ENCODE measurements around the gene CBFA2T3.

Gene CBFA2T3

GRCh38 chr16:88907768-88908167 lies 69.2 kb downstream of the CBFA2T3 start:
- Histone ChIP-seq H3K36me3 (ENCODE audit: insufficient read depth, low read length) (no peaks in the 10 kb centered on the region), H3K9me3 (ENCODE audit: insufficient read depth, low read length, severe bottlenecking) (no peaks in the 10 kb centered on the region), H3K4me2 (ENCODE audit: insufficient read depth, low read length) (no peak overlapping the region), H3K27ac (ENCODE audit: low read length) (no peak overlapping the region), H3K9ac (ENCODE audit: low read depth, low read length) (no peak overlapping the region), H3K27me3 (ENCODE audit: insufficient read depth, low read length, poor library complexity) (no peaks in the 10 kb centered on the region), H3K79me2 (ENCODE audit: insufficient read depth, low read length) (no peaks in the 10 kb centered on the region), H2AFZ (ENCODE audit: low read depth, low read length) (no peak overlapping the region), H4K20me1 (ENCODE audit: insufficient read depth, low read length) (peaks cover 11% of the 10 kb centered on the region; the same call in 1 of the 2 replicates), H3K4me1 (ENCODE audit: insufficient read depth, low read length) (no peaks in the 10 kb centered on the region), H3K4me3 (ENCODE audit: low read depth in 1 of 2, low read length in 2 of 2) (no peak overlapping the region)
- DNase-seq (no peak), ATAC-seq (ENCODE audit: insufficient read depth, low read depth) (no peak)
- TF ChIP-seq, protein P1, sequence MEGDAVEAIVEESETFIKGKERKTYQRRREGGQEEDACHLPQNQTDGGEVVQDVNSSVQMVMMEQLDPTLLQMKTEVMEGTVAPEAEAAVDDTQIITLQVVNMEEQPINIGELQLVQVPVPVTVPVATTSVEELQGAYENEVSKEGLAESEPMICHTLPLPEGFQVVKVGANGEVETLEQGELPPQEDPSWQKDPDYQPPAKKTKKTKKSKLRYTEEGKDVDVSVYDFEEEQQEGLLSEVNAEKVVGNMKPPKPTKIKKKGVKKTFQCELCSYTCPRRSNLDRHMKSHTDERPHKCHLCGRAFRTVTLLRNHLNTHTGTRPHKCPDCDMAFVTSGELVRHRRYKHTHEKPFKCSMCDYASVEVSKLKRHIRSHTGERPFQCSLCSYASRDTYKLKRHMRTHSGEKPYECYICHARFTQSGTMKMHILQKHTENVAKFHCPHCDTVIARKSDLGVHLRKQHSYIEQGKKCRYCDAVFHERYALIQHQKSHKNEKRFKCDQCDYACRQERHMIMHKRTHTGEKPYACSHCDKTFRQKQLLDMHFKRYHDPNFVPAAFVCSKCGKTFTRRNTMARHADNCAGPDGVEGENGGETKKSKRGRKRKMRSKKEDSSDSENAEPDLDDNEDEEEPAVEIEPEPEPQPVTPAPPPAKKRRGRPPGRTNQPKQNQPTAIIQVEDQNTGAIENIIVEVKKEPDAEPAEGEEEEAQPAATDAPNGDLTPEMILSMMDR (IDR thresholded peaks at IDR 0.05; ENCODE audit: borderline replicate concordance, extremely low read depth, low read length, poor library complexity, severe bottlenecking) = no peak
- no peak for TF ChIP-seq EZH2 (IDR thresholded peaks at IDR 0.05; ENCODE audit: borderline replicate concordance, low read depth, low read length, severe bottlenecking)

DNA sequence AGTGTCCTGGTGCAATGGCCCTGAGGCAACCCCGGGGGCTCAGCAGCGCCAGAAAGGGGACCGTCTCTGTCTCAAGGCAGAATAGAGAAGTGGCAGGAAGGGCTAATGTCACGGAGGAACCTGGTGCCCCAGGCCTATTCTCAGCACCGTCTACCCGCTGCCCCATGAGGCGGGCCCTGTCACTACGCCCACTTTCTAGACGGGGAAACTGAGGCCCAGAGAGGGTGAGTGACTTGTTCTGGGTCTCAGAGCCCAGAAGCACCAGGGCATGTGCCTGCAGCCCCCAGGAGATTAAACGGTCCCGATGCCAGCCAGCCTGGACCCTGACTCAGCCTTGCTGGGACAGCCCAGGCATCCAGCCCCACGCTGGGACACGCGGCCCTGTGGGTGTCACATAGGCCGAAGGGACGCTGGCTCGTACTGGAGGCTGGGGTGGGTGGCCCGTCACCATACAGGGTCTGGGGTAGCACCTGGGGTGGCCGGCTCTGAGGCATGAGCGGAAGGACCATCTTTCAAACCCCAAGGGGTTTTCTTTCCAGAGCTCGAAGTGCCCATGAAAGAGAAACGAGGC lies 70.4 kb downstream of the CBFA2T3 start:
- H3K4me2 ChIP-seq (ENCODE audit: insufficient read depth, low read length) = no peak overlapping the region
- no peak overlapping the region for H3K27ac ChIP-seq (ENCODE audit: low read length)
- H3K4me3 ChIP-seq (ENCODE audit: low read depth in 1 of 2, low read length in 2 of 2) = no peak overlapping the region
- H2AFZ ChIP-seq (ENCODE audit: low read depth, low read length) = no peak overlapping the region
- H3K27me3 ChIP-seq (ENCODE audit: insufficient read depth, low read length, poor library complexity) = no peaks in the 10 kb centered on the region
- no peak overlapping the region for H3K9ac ChIP-seq (ENCODE audit: low read depth, low read length)
- no peaks in the 10 kb centered on the region for H3K36me3 ChIP-seq (ENCODE audit: insufficient read depth, low read length)
- DNase-seq (no peak), ATAC-seq (ENCODE audit: insufficient read depth, low read depth) (no peak)
- H3K4me1 ChIP-seq (ENCODE audit: insufficient read depth, low read length) = no peaks in the 10 kb centered on the region
- no peaks in the 10 kb centered on the region for H3K9me3 ChIP-seq (ENCODE audit: insufficient read depth, low read length, severe bottlenecking)
- TF ChIP-seq, protein P1 (IDR thresholded peaks at IDR 0.05; ENCODE audit: borderline replicate concordance, extremely low read depth, low read length, poor library complexity, severe bottlenecking) = no peak
- no peak for TF ChIP-seq EZH2 (IDR thresholded peaks at IDR 0.05; ENCODE audit: borderline replicate concordance, low read depth, low read length, severe bottlenecking)
- H4K20me1 ChIP-seq (ENCODE audit: insufficient read depth, low read length) = peaks cover 11% of the 10 kb centered on the region; the same call in 1 of the 2 replicates
- no peaks in the 10 kb centered on the region for H3K79me2 ChIP-seq (ENCODE audit: insufficient read depth, low read length)

- Histone ChIP-seq H3K4me1 (ENCODE audit: insufficient read depth, low read length) (no peaks in the 10 kb centered on the region), H3K9me3 (ENCODE audit: insufficient read depth, low read length, severe bottlenecking) (no peaks in the 10 kb centered on the region), H2AFZ (ENCODE audit: low read depth, low read length) (no peak overlapping the region), H3K4me3 (ENCODE audit: low read depth in 1 of 2, low read length in 2 of 2) (no peak overlapping the region), H3K27ac (ENCODE audit: low read length) (no peak overlapping the region), H3K36me3 (ENCODE audit: insufficient read depth, low read length) (no peaks in the 10 kb centered on the region), H3K9ac (ENCODE audit: low read depth, low read length) (no peak overlapping the region), H3K79me2 (ENCODE audit: insufficient read depth, low read length) (no peaks in the 10 kb centered on the region), H3K27me3 (ENCODE audit: insufficient read depth, low read length, poor library complexity) (no peaks in the 10 kb centered on the region), H4K20me1 (ENCODE audit: insufficient read depth, low read length) (peaks cover 10% of the 10 kb centered on the region; the same call in 1 of the 2 replicates), H3K4me2 (ENCODE audit: insufficient read depth, low read length) (no peak overlapping the region)
- DNase-seq = no peak
- TF ChIP-seq, protein P1 (IDR thresholded peaks at IDR 0.05; ENCODE audit: borderline replicate concordance, extremely low read depth, low read length, poor library complexity, severe bottlenecking) = no peak
- TF ChIP-seq EZH2 (IDR thresholded peaks at IDR 0.05; ENCODE audit: borderline replicate concordance, low read depth, low read length, severe bottlenecking) = no peak
- ATAC-seq (ENCODE audit: insufficient read depth, low read depth) = no peak
These were observed 71.0 kb downstream of the CBFA2T3 start for GRCh38 chr16:88906020-88906419.

Measured in DND-41 (cell line).